Measurements from ENCODE around the gene HIPK2. TPM values are rescaled to one million over a fixed set of nuclear protein-coding genes. Genes with fewer than 3 reads are reported as not detected.

The HIPK2 gene
- total RNA-seq, 1 donor = 12.7 TPM

GRCh38 chr7:139574618-139575337 is 203.0 kb downstream of the HIPK2 start:
- Histone ChIP-seq H3K4me1 (ENCODE audit: insufficient read depth, low read length) (no peaks in the 10 kb centered on the region), H4K20me1 (ENCODE audit: insufficient read depth, low read length) (peaks cover 3% of the 10 kb centered on the region), H3K9me3 (ENCODE audit: low read depth, low read length) (no peaks in the 10 kb centered on the region), H3K4me3 (ENCODE audit: insufficient read depth, low read length) (no peak overlapping the region), H2AFZ (ENCODE audit: low read length) (no peak overlapping the region), H3K36me3 (ENCODE audit: insufficient read depth, low read length) (peaks cover 35% of the 10 kb centered on the region), H3K79me2 (ENCODE audit: insufficient read depth, low read length) (no peaks in the 10 kb centered on the region), H3K4me2 (ENCODE audit: insufficient read depth, low read length) (no peak overlapping the region), H3K27ac (ENCODE audit: low read depth, low read length) (no peak overlapping the region), H3K27me3 (ENCODE audit: insufficient read depth, low read length) (no peaks in the 10 kb centered on the region)
- no peak for TF ChIP-seq CTCF (IDR thresholded peaks at IDR 0.05; ENCODE audit: extremely low read depth, low read depth, low read length)
- no peak for DNase-seq (ENCODE audit: insufficient read length, low spot score, missing footprints)

- Histone ChIP-seq H3K4me3 (ENCODE audit: insufficient read depth, low read length) (no peak overlapping the region), H3K4me1 (ENCODE audit: insufficient read depth, low read length) (no peaks in the 10 kb centered on the region), H3K9me3 (ENCODE audit: low read depth, low read length) (no peaks in the 10 kb centered on the region), H3K27me3 (ENCODE audit: insufficient read depth, low read length) (no peaks in the 10 kb centered on the region), H2AFZ (ENCODE audit: low read length) (no peak overlapping the region), H3K4me2 (ENCODE audit: insufficient read depth, low read length) (no peak overlapping the region), H3K79me2 (ENCODE audit: insufficient read depth, low read length) (no peaks in the 10 kb centered on the region), H4K20me1 (ENCODE audit: insufficient read depth, low read length) (peaks cover 3% of the 10 kb centered on the region), H3K27ac (ENCODE audit: low read depth, low read length) (no peak overlapping the region), H3K36me3 (ENCODE audit: insufficient read depth, low read length) (peaks cover 41% of the 10 kb centered on the region)
- no peak for DNase-seq (ENCODE audit: insufficient read length, low spot score, missing footprints)
- TF ChIP-seq CTCF (IDR thresholded peaks at IDR 0.05; ENCODE audit: extremely low read depth, low read depth, low read length) = no peak
Measured at GRCh38 chr7:139573871-139574270, 203.9 kb downstream of the HIPK2 start.

- H3K4me1 ChIP-seq (ENCODE audit: insufficient read depth, low read length) = no peaks in the 10 kb centered on the region
- no peak overlapping the region for H2AFZ ChIP-seq (ENCODE audit: low read length)
- H3K36me3 ChIP-seq (ENCODE audit: insufficient read depth, low read length) = peaks cover 45% of the 10 kb centered on the region
- TF ChIP-seq CTCF (IDR thresholded peaks at IDR 0.05; ENCODE audit: extremely low read depth, low read depth, low read length) = no peak
- H4K20me1 ChIP-seq (ENCODE audit: insufficient read depth, low read length) = peaks cover 8% of the 10 kb centered on the region
- no peak overlapping the region for H3K27ac ChIP-seq (ENCODE audit: low read depth, low read length)
- H3K4me3 ChIP-seq (ENCODE audit: insufficient read depth, low read length) = no peak overlapping the region
- no peak for DNase-seq (ENCODE audit: insufficient read length, low spot score, missing footprints)
- no peaks in the 10 kb centered on the region for H3K27me3 ChIP-seq (ENCODE audit: insufficient read depth, low read length)
- H3K9me3 ChIP-seq (ENCODE audit: low read depth, low read length) = no peaks in the 10 kb centered on the region
- H3K79me2 ChIP-seq (ENCODE audit: insufficient read depth, low read length) = no peaks in the 10 kb centered on the region
- no peak overlapping the region for H3K4me2 ChIP-seq (ENCODE audit: insufficient read depth, low read length)
Measured at GRCh38 chr7:139572704-139573385, 205.0 kb downstream of the HIPK2 start.

GRCh38 chr7:139572071-139572470 is 205.7 kb downstream of the HIPK2 start:
- Histone ChIP-seq H3K4me3 (ENCODE audit: insufficient read depth, low read length) (no peak overlapping the region), H4K20me1 (ENCODE audit: insufficient read depth, low read length) (peaks cover 8% of the 10 kb centered on the region), H3K27me3 (ENCODE audit: insufficient read depth, low read length) (no peaks in the 10 kb centered on the region), H3K9me3 (ENCODE audit: low read depth, low read length) (no peaks in the 10 kb centered on the region), H3K4me2 (ENCODE audit: insufficient read depth, low read length) (no peak overlapping the region), H3K4me1 (ENCODE audit: insufficient read depth, low read length) (no peaks in the 10 kb centered on the region), H3K79me2 (ENCODE audit: insufficient read depth, low read length) (no peaks in the 10 kb centered on the region), H3K36me3 (ENCODE audit: insufficient read depth, low read length) (peaks cover 46% of the 10 kb centered on the region), H2AFZ (ENCODE audit: low read length) (no peak overlapping the region), H3K27ac (ENCODE audit: low read depth, low read length) (no peak overlapping the region)
- no peak for TF ChIP-seq CTCF (IDR thresholded peaks at IDR 0.05; ENCODE audit: extremely low read depth, low read depth, low read length)
- no peak for DNase-seq (ENCODE audit: insufficient read length, low spot score, missing footprints)
